LNCaP clone FGC (cell line): ENCODE results near the gene SGTA.

Experiments used
- DNase-seq: peaks from one replicate; pipeline ENCODE4 v3.0.0-alpha.2; 2011; ENCODE audit warnings: low read depth
- H3K4me3 ChIP-seq: 2 replicates; pipeline ENCODE4 v1.5.1; 2011; ENCODE audit warnings: mild to moderate bottlenecking, low read depth, low read length, control low read depth
- TF ChIP-seq, protein P1 (sequence below): IDR thresholded peaks from 2 replicates; pipeline ENCODE4 v1.5.1; 2012; ENCODE audit warnings: mild to moderate bottlenecking; ENCODE audit not compliant: control insufficient read depth, insufficient read depth; ENCODE audit errors: extremely low read depth

SGTA gene

GRCh38 chr19:2751438-2751830, 31.6 kb downstream of the SGTA start:
- no peak overlapping the region for H3K4me3 ChIP-seq
- no peak for DNase-seq
- TF ChIP-seq, protein P1, sequence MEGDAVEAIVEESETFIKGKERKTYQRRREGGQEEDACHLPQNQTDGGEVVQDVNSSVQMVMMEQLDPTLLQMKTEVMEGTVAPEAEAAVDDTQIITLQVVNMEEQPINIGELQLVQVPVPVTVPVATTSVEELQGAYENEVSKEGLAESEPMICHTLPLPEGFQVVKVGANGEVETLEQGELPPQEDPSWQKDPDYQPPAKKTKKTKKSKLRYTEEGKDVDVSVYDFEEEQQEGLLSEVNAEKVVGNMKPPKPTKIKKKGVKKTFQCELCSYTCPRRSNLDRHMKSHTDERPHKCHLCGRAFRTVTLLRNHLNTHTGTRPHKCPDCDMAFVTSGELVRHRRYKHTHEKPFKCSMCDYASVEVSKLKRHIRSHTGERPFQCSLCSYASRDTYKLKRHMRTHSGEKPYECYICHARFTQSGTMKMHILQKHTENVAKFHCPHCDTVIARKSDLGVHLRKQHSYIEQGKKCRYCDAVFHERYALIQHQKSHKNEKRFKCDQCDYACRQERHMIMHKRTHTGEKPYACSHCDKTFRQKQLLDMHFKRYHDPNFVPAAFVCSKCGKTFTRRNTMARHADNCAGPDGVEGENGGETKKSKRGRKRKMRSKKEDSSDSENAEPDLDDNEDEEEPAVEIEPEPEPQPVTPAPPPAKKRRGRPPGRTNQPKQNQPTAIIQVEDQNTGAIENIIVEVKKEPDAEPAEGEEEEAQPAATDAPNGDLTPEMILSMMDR: no peak

DNA sequence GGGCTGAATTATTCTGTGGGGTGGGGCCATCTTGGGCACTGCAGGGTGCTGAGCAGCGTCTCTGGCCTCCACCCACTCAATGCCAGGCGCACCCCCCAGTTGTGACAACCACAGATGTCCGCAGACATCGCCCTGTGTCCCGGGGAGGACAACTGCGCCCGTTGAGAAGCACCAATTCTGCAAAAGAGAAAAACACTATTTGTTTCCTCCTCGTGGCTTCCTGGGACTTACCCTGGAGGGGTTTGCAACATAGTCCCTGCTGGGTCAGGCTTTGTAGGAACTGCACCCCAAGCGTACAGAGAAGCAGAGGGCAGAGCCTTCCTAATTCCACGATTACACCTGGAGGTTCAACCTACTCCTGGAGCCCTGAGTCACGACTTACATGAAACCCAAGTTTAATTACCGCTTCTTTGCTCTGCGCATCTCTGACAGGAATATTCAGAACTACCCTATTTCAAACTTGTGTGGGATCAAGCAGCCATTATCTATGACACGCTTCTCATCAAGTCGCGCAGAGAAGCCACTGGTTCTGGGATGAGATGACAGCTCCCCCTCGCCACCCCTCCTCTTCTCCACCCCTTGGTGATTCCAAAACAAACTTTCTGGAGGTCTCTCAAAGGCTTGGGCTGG, 32.1 kb downstream of the SGTA start:
- H3K4me3 ChIP-seq: no peak overlapping the region
- TF ChIP-seq, protein P1: no peak
- no peak for DNase-seq

- H3K4me3 ChIP-seq: no peak overlapping the region
- TF ChIP-seq, protein P1: no peak
- no peak for DNase-seq
Observed at GRCh38 chr19:2747349-2747748, 35.7 kb downstream of the SGTA start.

GRCh38 chr19:2744113-2744512, 39.0 kb downstream of the SGTA start:
- H3K4me3 ChIP-seq: no peak overlapping the region
- DNase-seq: no peak
- TF ChIP-seq, protein P1: no peak

- H3K4me3 ChIP-seq: no peak overlapping the region
- TF ChIP-seq, protein P1: no peak
- DNase-seq: no peak
Observed at GRCh38 chr19:2743099-2743498, 40.0 kb downstream of the SGTA start.

DNA sequence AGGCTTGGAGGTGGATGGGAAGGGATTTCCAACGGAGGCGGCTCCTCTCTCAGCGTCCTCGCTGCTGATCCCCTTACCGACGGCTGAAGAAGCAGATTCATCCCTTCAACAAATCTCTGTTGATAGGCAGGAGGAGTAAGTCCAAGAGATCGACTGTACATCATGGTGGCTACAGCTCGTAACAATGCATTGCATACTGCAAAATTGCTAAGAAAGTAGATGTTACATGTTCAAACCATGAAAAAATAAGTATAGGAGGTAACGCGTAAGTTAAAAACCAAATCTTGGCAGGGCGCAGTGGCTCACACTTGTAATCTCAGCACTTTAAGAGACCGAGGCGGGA, 42.8 kb downstream of the SGTA start:
- TF ChIP-seq, protein P1: no peak
- no peak for DNase-seq
- no peak overlapping the region for H3K4me3 ChIP-seq

- peak within 1 kb of the TSS; percentile 86 for H3K4me3 ChIP-seq
- TF ChIP-seq, protein P1: no peak
Observed at GRCh38 chr19:2739602-2740313, 43.3 kb downstream of the SGTA start, which contains the start of gene SLC39A3. Gene SLC39A3, minus strand, starts transcription at chr19:2740017. Its CDS starts 2,760 bp downstream, at chr19:2737257.

More at GRCh38 chr19:2739602-2740313, 43.3 kb downstream of the SGTA start, which contains the start of gene SLC39A3:
- DNase-seq: peak; percentile 95
